H1 (cell line): Measurements from ENCODE around the gene C19orf85. TPM values are rescaled to one million over a fixed set of nuclear protein-coding genes. Genes with fewer than 3 reads are reported as not detected.

Experiments
- CTCF ChIA-PET: fragments of 300-600 bp; sonication (Branson Sonifier 250); formaldehyde crosslinking; loops from one replicate; lab custom pipeline; 2021; ENCODE audit not compliant: partially characterized antibody; lab: Charles Lee
- POLR2A ChIA-PET: fragments of 300-600 bp; sonication (Branson Sonifier 250); formaldehyde crosslinking; loops from one replicate; lab custom pipeline; 2021; ENCODE audit warnings: inconsistent platforms; ENCODE audit not compliant: partially characterized antibody; lab: Charles Lee
- DNase-seq, 2 experiments: peaks; one replicate each; pipeline versions ENCODE4 v3.0.0 to v3.0.0-alpha.2; 2010 to 2022; ENCODE audit warnings: low spot score in 2 of 2, low read depth in 1 of 2, mixed read lengths in 1 of 2
- FAIRE-seq: peaks from 2 replicates; lab custom pipeline; 2011; peaks lifted over from hg19 to GRCh38; lab: Jason Lieb, UNC
- H2AFZ ChIP-seq: 2 replicates; pipeline ENCODE4 v1.8.1; 2012; ENCODE audit warnings: low read length, inconsistent platforms
- H2AK5ac ChIP-seq: 2 replicates; pipeline ENCODE4 v1.6.1; 2013; ENCODE audit warnings: low read depth, low read length
- H2BK120ac ChIP-seq: replicated peaks from 2 replicates; pipeline ENCODE3; 2013; ENCODE audit warnings: low read depth, low read length, inconsistent platforms
- H2BK12ac ChIP-seq: 2 replicates; pipeline ENCODE4 v1.6.1; 2013; ENCODE audit warnings: low read depth, low read length
- H2BK15ac ChIP-seq: 2 replicates; pipeline ENCODE4 v1.6.1; 2013; ENCODE audit warnings: low read length
- H2BK20ac ChIP-seq: 2 replicates; pipeline ENCODE4 v1.6.1; 2013; ENCODE audit warnings: low read length
- H2BK5ac ChIP-seq: 2 replicates; pipeline ENCODE4 v1.6.1; 2013; ENCODE audit warnings: low read depth, low read length
- H3K14ac ChIP-seq: 2 replicates; pipeline ENCODE4 v1.6.1; 2013; ENCODE audit warnings: inconsistent platforms; ENCODE audit not compliant: insufficient read length
- H3K18ac ChIP-seq: 2 replicates; pipeline ENCODE4 v1.6.1; 2013; ENCODE audit warnings: low read length; ENCODE audit errors: extremely low read depth
- H3K23ac ChIP-seq: 2 replicates; pipeline ENCODE4 v1.6.1; 2013; ENCODE audit warnings: inconsistent platforms; ENCODE audit not compliant: insufficient read length
- H3K23me2 ChIP-seq: 2 replicates; pipeline ENCODE4 v1.6.1; 2013; ENCODE audit warnings: low read depth, low read length
- H3K27ac ChIP-seq: 2 replicates; pipeline ENCODE4 v1.6.1; 2011; ENCODE audit warnings: low read depth, low read length, inconsistent platforms
- H3K27me3 ChIP-seq, 4 experiments: replicated peaks in 1 of 4; 1 replicate in 1 of 4; 2 replicates in 3 of 4; pipeline versions ENCODE4 v1.6.1 to v1.8.1; 2011 to 2013; ENCODE audit warnings: low read length in 3 of 4, mild to moderate bottlenecking in 3 of 4, inconsistent platforms in 2 of 4, mixed read lengths in 2 of 4, moderate library complexity in 1 of 4; ENCODE audit not compliant: control insufficient read depth in 3 of 4, insufficient read depth in 3 of 4; ENCODE audit errors: extremely low read depth in 1 of 4
- H3K36me3 ChIP-seq, 4 experiments: 2 replicates each; pipeline versions ENCODE4 v1.6.1 to v1.8.1; 2011 to 2013; ENCODE audit warnings: mild to moderate bottlenecking in 4 of 4, low read length in 3 of 4, moderate library complexity in 2 of 4, control low read depth in 1 of 4, inconsistent platforms in 1 of 4; ENCODE audit not compliant: insufficient read depth in 4 of 4, control insufficient read depth in 2 of 4
- H3K4ac ChIP-seq: replicated peaks from 2 replicates; pipeline ENCODE3; 2013; ENCODE audit warnings: low read length, low read depth, mixed read lengths, inconsistent platforms; ENCODE audit not compliant: insufficient read length
- H3K4me1 ChIP-seq, 4 experiments: replicated peaks in 1 of 4; 1 replicate in 1 of 4; 2 replicates in 3 of 4; pipeline versions ENCODE4 v1.6.1 to v1.8.1; 2011 to 2013; ENCODE audit warnings: low read length in 3 of 4, inconsistent platforms in 2 of 4, mixed read lengths in 1 of 4; ENCODE audit not compliant: insufficient read depth in 4 of 4, control insufficient read depth in 3 of 4
- H3K4me2 ChIP-seq, 2 experiments: 2 replicates each; pipeline versions ENCODE4 v1.6.1 to v1.8.1; 2011 to 2013; ENCODE audit warnings: low read depth in 2 of 2, low read length in 2 of 2, control low read depth in 1 of 2, inconsistent platforms in 1 of 2, mild to moderate bottlenecking in 1 of 2; ENCODE audit not compliant: insufficient read depth in 1 of 2
- H3K4me3 ChIP-seq, 4 experiments: fragments of 200-600, 300-600 bp in 1 of 4; sonication (generic), shearing (Covaris generic), sonication (Bioruptor Twin) in 1 of 4; 2 replicates each; pipeline versions ENCODE4 v1.5.1 to v1.8.1; 2011 to 2016; ENCODE audit warnings: low read length in 4 of 4, low read depth in 3 of 4, control low read depth in 2 of 4, inconsistent platforms in 2 of 4, mild to moderate bottlenecking in 2 of 4, mixed read lengths in 1 of 4, moderate library complexity in 1 of 4; ENCODE audit not compliant: insufficient read depth in 2 of 4; ENCODE audit errors: extremely low read depth in 1 of 4
- H3K56ac ChIP-seq: replicated peaks from 2 replicates; pipeline ENCODE3; 2013; ENCODE audit warnings: low read depth, mild to moderate bottlenecking, mixed read lengths, low read length, inconsistent platforms; ENCODE audit not compliant: insufficient read length
- H3K79me1 ChIP-seq: 2 replicates; pipeline ENCODE4 v1.6.1; 2013; ENCODE audit warnings: low read depth, low read length, control low read depth
- H3K79me2 ChIP-seq, 2 experiments: 2 replicates each; pipeline versions ENCODE4 v1.6.1 to v1.8.1; 2012 to 2013; ENCODE audit warnings: low read length in 2 of 2, mild to moderate bottlenecking in 2 of 2, inconsistent platforms in 1 of 2; ENCODE audit not compliant: insufficient read depth in 2 of 2, control insufficient read depth in 1 of 2
- H3K9ac ChIP-seq, 4 experiments: replicated peaks in 1 of 4; 1 replicate in 1 of 4; 2 replicates in 3 of 4; pipeline versions ENCODE4 v1.6.1 to v1.8.1; 2011 to 2013; ENCODE audit warnings: low read depth in 3 of 4, low read length in 3 of 4, control low read depth in 2 of 4, mild to moderate bottlenecking in 2 of 4, moderate library complexity in 2 of 4, inconsistent platforms in 1 of 4; ENCODE audit errors: extremely low read depth in 1 of 4
- H3K9me3 ChIP-seq, 2 experiments: 2 replicates each; pipeline versions ENCODE4 v1.6.1 to v1.8.1; 2012 to 2013; ENCODE audit warnings: mild to moderate bottlenecking in 2 of 2, moderate library complexity in 2 of 2, control low read depth in 1 of 2, inconsistent platforms in 1 of 2, low read depth in 1 of 2, low read length in 1 of 2, mixed read lengths in 1 of 2; ENCODE audit not compliant: insufficient read depth in 2 of 2
- H4K20me1 ChIP-seq, 2 experiments: replicated peaks in 1 of 2; 2 replicates each; pipeline versions ENCODE3 to v1.8.1; 2011 to 2013; ENCODE audit warnings: inconsistent platforms in 2 of 2, low read length in 2 of 2, mild to moderate bottlenecking in 1 of 2; ENCODE audit not compliant: insufficient read depth in 2 of 2, control insufficient read depth in 1 of 2
- H4K5ac ChIP-seq: 2 replicates; pipeline ENCODE4 v1.6.1; 2013; ENCODE audit warnings: low read length, low read depth, mixed read lengths, inconsistent platforms; ENCODE audit not compliant: insufficient read length
- H4K8ac ChIP-seq: 2 replicates; pipeline ENCODE4 v1.8.0; 2013; ENCODE audit warnings: mild to moderate bottlenecking, moderate library complexity, low read length, inconsistent platforms; ENCODE audit not compliant: insufficient read depth; ENCODE audit errors: extremely low read depth
- H4K91ac ChIP-seq: replicated peaks from 2 replicates; pipeline ENCODE3; 2013; ENCODE audit warnings: low read length, mixed read lengths, inconsistent platforms; ENCODE audit not compliant: insufficient read length
- WGBS, 2 experiments: shearing (Covaris generic) in 1 of 2; methylation state at CpG; one replicate each; pipeline versions ENCODE4 v1.1.6 to v1.1.7; 2013 to 2015; ENCODE audit warnings: low lambda C conversion rate in 2 of 2, mixed read lengths in 2 of 2, inconsistent platforms in 1 of 2, low coverage in 1 of 2, missing lambda C conversion rate in 1 of 2; ENCODE audit not compliant: insufficient replicate concordance in 2 of 2, insufficient coverage in 1 of 2, insufficient read length in 1 of 2; ENCODE audit errors: extremely low coverage in 1 of 2, missing lambda C conversion rate in 1 of 2; 5-methylcytosine and 5-hydroxymethylcytosine counted together
- polyA plus RNA-seq, 7 experiments: library from polyadenylated mRNA; depleted of rRNA in 3 of 7; stranded (reverse) in 5 of 7; unstranded in 2 of 7; fragments of >200 nt in 5 of 7; fragments of 200-250 nt in 2 of 7; gene quantifications; 1 replicate in 5 of 7; 2 replicates in 1 of 7; 4 replicates in 1 of 7; pipeline versions ENCODE4 v1.2.1 to v1.2.3, GENCODE V29; 2011 to 2013; ENCODE audit warnings: missing spikeins in 2 of 7, mixed read lengths in 2 of 7
- total RNA-seq: library from RNA; stranded (reverse); fragmentation: NEBNext Ultra II Directional; extraction: Animal tissue kit (Norgen Biotek cat#: 25700); gene quantifications from 2 replicates; pipeline ENCODE4 v1.2.1, GENCODE V29; 2021

The C19orf85 gene
- total and polyA plus RNA-seq, 2 of the 8 experiments (the other 6 are each of a cell fraction or from before 2014, with no cell fraction given), result 2.2 to 3.2 TPM

- FAIRE-seq, result peak; percentile 87
- Histone ChIP-seq H3K79me1 (peaks cover 6% of the 10 kb centered on the region), H3K23ac (no peak overlapping the region), H3K4me3 (no peak overlapping the region), H3K4me2 (peak overlapping the region in 1 of 2 experiments; percentile 52; a peak in 2 of 4 replicates), H2BK20ac (no peak overlapping the region), H4K8ac (no peak overlapping the region), H2BK15ac (no peak overlapping the region), H2BK5ac (no peak overlapping the region), H3K79me2 (no peaks in the 10 kb centered on the region), H3K27ac (no peak overlapping the region), H3K4me1 (peaks cover 6 to 16% (median 7%) of the 10 kb centered on the region in 4 experiments), H2AFZ (no peak overlapping the region), H3K9me3 (no peaks in the 10 kb centered on the region), H3K18ac (no peak overlapping the region), H3K9ac (no peak overlapping the region), H4K20me1 (peaks cover 2 to 20% of the 10 kb centered on the region in 2 experiments), H2BK12ac (no peak overlapping the region), H3K23me2 (peaks cover 21% of the 10 kb centered on the region; the same call in 1 of the 2 replicates), H3K14ac (no peak overlapping the region), H3K27me3 (peaks cover 13 to 42% (median 35%) of the 10 kb centered on the region in 4 experiments), H4K5ac (no peak overlapping the region), H3K4ac (no peak overlapping the region), H2BK120ac (no peak overlapping the region), H4K91ac (no peak overlapping the region), H2AK5ac (no peak overlapping the region), H3K56ac (no peak overlapping the region), H3K36me3 (no peaks in the 10 kb centered on the region)
- POLR2A ChIA-PET, result interaction anchor here (0.6 to 4.0 kb wide), 9 partner anchors 15 to 160 kb away, joined by 3 to 48 read pairs (median 3); partner anchors contain the start of gene UBE2S
- 9% methylated on average over 17 of the region's 17 CpGs; no CpG with 5 or more reads in 1 of the 2 experiments for WGBS, 2 experiments
- DNase-seq, result peak in 1 of 2 experiments; percentile 87
- CTCF ChIA-PET, result interaction anchor here (0.7 to 1.3 kb wide), 8 partner anchors 10 to 296 kb away, joined by 3 to 9 read pairs (median 4); partner anchors contain the start of gene SYT5
These were observed 27.1 kb downstream of the C19orf85 start for GRCh38 chr19:55437410-55437809.
